HG03342 (cell line): ENCODE data around the gene IBTK.

Experiments
- ATAC-seq: cut with Tn5 transposase; IDR thresholded peaks from one replicate; pipeline ENCODE4 v1.9.1; 2021; ENCODE audit warnings: mild to moderate bottlenecking, moderate library complexity; ENCODE audit not compliant: unreplicated experiment

The IBTK gene

DNA sequence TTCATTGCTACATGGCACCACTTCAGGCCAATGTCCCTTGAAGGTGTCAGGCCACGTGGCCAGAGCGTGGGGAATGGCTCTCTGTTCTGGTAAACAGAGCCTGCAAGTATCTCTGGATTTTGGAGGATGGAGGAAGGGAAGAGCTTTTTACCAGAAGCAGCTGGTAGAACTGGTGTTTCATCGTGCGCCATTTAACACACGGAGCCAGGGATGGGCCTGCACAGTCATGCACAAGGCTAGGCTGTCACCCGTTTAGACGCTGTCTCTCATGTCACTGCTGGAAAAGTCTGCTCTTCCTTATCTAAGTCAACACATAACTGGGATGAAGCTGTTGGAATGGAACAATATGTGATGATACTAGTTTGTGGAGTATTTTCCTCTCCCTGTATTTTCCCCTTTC, 123.9 kb downstream of the IBTK start:
- no peak for ATAC-seq
